ENCODE results near the gene ZFP36L1. TPM values are rescaled to one million over a fixed set of nuclear protein-coding genes. Genes with fewer than 3 reads are reported as not detected.

The ZFP36L1 gene, protein sequence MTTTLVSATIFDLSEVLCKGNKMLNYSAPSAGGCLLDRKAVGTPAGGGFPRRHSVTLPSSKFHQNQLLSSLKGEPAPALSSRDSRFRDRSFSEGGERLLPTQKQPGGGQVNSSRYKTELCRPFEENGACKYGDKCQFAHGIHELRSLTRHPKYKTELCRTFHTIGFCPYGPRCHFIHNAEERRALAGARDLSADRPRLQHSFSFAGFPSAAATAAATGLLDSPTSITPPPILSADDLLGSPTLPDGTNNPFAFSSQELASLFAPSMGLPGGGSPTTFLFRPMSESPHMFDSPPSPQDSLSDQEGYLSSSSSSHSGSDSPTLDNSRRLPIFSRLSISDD
- 214 TPM for polyA plus RNA-seq (2013, experiment 1 of 2; ENCODE audit: insufficient read length)
- 219 TPM for polyA plus RNA-seq (2013, experiment 2 of 2; ENCODE audit: insufficient read length)

DNA sequence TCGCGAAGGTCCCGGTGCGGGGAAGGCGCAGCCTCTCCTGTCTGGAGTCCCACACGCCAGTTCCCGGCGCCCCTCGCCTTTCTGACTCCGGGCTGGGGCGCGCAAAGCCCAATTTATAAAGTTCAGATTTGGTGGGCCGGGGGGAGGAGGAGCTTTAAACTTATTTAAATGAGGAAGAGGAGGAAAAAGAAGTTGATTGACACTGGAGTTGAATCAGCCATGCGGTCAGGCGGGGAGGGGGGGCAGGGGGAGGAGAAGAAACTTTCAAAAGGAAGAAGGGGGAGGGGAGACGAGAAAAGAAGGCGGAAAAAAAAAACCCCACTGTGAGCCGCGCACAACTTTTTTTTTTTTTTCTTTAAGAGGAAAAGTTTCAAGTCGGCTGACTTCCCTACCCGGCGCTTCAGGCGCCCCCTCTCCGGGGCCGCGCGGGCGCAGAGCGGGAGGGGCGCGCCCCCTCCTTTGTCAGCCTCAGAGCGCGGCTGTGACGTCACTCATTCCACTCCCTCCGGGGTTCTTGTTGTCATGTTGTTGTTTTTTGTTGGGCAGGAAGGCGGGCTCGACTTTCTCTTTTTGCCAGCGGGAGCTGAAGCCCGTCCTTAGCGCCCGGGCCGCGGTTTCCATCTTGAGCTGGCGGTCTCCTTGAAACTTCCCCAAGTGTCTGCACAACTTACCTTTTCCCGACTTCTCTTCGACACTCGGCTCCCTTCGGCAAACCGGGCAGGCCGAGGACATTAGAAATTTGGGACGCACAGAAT lies at the start of gene ZFP36L1:
ZFP36L1 (minus strand) TSS at position 89 of the 755 bp plus-strand sequence. CDS start 129 bp downstream, outside the sequence.
- DNase-seq: peak; percentile 98

DNA sequence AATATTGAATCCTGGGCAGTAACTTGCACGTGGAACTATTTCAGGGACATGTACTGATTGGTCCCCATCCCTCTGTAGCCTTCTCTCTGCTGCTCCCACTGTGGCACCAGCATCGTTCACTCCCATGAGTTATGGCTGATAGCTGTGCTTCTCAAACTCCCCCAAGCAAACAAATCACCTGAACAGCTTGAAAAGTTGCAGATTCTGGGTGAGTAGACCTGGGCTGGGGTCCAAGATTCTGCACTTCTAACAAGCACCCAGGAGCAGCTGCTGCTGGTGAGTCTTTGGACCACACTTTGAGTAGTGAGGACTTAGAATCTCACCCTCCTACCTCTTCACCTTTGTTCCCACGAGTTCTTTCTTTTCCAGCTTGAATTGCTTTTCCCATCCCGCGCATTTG lies 49.4 kb upstream of the ZFP36L1 start:
- no peak for DNase-seq

DNA sequence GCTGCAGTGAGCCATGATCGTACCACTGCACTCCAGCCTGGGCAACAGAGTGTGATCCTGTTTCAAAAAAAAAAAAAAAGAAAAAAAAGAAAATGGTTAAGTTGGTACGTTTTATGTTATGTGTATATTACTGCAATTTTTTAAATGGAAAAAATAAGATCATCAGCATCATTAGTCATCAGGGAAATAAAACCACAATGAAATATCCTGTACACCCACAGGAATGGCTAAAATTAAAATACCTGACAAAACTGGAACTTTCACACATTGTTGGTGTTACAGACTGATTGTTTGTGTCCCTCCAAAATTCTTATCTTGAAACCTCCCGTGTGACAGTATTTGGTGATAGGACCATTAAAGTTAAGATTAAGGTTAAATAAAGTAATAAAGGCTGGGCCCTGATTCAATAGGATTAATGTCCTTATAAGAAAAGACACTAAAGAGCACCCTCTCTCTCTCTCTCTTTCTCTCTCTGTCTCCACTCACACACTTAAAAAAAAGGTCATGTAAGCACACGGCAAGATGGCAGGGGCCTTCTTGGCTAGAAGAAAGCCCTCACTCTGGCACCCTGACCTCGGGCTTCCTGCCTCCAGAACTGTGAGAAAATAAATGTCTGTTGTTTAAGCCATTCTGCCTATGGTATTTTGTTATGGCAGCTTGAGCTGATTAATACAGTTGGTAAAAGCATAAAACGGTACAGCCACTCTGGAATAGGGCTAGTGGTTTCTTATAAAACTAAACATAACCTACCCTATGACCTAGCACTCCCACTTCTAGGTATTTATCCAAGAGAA lies 48.3 kb upstream of the ZFP36L1 start:
- peak; percentile 44 for DNase-seq

DNA sequence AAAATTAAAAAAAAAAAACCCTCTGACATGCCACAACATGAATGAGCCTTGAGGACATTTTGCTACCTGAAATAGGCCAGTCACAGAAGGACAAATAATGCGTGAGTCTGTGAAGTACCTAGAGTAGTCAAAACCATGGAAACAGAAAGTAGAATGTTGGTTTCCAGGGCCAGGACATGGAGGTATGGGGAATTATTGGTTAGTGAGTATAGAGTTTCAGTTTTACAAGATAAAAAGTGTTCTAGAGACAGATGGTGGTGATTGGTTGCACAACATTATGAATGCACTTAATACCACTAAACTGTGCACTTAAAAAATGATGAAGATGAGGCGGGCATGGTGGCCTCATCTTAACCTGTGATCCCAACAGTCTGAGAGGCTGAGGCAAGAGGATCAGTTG lies 47.6 kb upstream of the ZFP36L1 start:
- no peak for DNase-seq

DNA sequence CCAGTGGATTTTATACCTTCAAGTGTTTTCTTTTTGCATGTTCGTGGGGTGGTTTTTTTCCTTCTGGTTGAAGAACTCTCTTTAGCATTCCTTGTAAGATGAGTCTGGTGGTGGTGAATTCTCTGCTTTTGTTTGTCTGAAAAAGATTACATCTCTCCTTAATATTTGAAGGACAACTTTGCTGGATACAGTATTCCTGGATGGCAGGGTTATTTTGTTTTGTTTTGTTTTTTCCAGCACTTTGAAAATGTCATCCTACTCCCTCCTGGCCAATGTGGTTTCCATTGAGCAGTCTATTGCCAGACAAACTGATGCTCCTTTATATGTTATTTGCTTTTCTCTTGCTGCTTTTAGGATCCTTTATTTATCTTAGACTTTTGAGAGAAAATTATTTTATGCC lies 43.2 kb upstream of the ZFP36L1 start:
- DNase-seq: no peak

DNA sequence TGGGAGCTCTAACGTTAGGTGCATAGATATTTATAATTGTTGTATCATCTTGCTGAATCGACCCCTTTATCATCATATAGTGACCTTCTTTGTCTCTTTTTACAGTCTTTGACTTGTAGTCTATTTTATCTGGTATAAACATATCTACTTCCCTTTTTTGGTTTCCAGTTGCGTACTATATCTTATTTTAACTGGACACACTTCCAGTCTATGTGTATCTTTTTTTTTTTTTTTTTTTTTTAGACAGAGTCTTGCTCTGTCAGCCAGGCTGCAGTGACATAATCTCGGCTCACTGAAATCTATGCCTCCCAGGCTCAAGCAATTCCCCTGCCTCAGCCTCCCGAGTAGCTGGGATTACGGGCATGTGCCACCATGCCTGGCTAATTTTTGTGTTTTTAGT lies 41.9 kb upstream of the ZFP36L1 start:
- DNase-seq: no peak

DNA sequence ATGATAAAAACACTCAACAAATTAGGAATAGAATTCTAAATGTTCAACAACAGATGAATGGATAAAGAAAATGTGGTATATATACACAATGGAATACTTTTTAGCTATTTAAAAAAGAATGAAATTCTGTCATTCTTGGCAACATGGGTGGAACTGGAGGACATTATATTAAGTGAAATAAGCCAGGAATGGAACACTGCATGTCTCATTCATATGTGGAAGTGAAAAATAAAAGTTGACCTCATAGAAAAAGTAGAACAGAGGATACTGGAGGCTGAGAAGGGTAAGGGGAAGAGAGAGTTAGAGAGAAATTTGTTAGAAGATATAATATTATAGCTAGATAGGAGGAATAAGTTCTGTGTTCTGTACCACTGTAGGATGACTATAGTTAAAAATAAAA lies 35.8 kb upstream of the ZFP36L1 start:
- no peak for DNase-seq

DNA sequence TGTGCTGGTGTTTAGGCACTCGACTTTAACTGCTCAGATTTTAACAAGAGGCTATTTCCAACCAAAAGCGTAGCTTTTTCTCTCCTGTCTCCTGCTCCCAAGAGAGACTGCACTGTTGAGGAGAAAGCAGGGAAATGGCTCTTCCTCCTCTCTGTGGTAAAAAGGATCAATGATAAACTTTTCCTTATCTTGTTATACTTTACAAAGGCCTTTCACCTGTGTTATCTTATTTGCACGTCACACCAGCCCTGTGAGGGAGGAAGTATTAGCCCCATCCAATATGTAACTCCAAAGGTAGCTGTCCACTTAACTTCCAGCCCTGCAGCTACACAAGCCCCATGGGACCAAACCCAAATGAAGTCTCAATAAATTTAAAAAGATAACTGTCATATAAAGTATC lies 32.9 kb upstream of the ZFP36L1 start:
- no peak for DNase-seq

DNA sequence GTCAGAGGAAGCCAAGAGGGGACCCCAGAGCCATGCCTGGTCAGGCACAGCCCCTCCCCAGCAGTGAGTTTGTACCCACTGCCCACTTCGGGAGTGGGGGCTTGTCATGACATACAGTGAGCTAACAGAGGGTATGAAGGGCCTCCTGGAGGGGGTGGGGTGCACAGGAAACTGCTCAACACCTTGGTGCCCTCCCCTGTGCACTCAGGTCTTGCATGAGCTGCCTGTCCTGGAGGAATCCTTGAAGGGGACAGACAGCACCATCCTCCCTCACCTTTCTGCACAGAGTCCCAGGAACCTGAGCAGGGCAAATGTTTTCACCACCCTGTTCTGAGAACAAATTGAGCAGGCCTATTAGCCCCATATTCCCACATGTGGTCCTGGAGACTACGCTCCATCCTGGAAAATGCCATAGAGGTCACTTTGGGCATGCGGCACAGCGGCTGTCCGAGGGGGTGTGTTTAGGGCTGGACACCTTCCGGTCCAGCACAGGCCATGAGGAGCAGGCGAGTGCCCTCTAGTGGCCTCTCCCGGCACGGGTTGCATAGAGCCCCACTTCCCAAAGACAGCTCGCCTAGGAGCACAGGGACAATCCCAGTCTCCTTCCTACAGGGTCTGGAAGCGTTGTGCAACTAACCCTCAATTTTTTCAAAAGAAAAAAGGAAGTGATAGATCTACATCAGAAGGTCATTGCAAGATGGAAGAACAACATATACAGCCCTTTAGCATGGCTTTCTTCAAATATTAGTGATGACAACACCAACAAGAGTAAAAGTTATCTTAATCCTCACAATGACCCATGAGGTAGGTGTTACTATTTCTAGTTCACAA lies 31.9 kb upstream of the ZFP36L1 start:
- DNase-seq: peak; percentile 63

DNA sequence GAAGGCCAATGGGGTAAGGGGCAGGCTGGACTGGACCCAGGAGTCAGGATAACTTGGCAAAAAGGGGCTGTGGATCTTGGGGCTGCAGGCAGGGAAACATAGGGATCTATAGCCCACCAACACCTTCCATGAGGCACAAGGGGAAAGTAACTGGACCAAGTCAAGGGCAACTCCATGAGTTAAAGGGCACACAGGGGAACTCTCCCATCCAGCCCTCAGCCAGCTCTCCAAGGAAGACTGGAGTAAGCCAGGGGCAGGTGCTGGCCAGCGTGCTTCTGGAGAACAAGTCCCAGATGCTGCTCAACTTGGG lies 31.3 kb upstream of the ZFP36L1 start:
- DNase-seq: no peak

DNA sequence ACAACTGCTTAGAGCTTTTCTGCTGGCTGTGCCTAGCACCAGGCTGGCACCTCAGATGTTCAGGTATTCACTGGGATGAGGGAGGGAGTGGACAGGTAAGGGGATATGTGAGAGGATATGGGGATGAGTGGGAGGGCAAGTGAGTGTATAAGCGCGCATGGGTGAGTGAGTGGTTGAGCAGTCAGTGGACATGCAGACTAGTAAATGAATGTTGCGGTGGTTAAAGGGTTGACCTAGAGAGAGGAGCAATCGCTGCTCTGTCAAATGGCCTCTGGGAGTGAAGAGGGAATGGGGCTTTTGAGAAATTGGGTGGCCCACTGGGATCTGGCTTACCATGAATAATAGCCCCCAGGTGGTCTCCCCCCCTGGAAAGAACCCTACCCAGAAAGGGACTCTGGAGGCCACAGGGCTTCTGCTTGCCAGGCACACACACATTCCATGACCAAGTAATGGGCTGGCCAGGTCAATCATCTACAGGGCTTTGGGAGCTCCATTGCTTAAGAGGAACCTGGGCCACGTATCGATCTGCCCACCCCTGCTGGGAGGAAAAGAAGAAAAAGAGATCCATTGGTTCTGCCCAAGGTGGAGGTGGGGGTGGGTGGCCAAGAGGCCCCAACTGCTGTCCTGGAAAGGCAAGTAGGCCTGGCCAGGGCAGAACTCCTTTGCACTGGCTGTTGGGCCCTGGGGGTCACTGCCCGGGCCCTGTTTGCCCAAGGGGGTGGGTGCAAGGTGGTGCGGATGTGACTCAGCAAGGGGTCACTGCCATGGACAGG lies 30.8 kb upstream of the ZFP36L1 start:
- DNase-seq: no peak

DNA sequence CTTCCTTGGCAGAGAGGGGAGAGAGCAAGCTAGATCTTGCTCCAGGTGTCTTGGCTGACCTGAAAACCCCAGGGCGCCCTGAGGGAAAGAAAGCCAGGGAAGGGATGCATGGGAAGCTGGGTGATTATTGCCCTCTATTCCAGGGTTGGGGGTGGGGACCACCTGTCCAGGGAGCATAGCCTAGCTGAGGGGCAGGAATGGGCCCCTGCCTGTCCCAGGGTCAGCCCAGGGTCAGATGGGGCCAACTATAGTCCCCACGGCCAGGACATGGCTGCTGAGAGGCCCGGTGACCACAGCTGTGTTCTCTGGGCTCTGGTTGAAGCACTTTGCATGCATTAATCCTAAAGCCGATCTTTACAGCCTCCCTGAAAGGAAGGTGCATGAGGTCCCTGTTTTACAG lies 30.1 kb upstream of the ZFP36L1 start:
- DNase-seq: no peak

DNA sequence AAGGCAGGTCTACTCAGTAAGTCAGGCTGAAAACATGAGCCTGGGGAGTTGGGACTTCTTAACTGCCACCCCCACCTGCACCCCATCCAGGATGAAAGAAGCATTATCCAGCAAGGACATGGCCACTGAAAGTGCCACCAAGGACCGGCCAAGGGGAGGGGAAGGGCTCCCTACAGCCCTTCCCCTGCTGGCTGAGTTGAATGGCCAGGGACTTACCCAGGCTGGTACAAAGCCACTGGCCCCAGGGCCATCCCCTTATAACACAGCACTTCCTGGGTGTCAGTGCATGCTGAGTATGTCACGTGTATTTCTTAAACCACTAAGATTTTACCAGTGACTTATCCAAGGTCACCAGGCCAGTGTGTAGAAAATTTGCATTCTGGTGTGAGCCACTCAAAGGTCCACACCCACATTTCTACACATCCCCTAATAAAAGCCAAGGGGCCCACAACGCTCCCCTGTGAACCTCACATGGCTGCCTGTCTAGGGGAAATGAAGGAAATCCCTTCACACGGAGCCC lies 29.3 kb upstream of the ZFP36L1 start:
- DNase-seq: no peak

DNA sequence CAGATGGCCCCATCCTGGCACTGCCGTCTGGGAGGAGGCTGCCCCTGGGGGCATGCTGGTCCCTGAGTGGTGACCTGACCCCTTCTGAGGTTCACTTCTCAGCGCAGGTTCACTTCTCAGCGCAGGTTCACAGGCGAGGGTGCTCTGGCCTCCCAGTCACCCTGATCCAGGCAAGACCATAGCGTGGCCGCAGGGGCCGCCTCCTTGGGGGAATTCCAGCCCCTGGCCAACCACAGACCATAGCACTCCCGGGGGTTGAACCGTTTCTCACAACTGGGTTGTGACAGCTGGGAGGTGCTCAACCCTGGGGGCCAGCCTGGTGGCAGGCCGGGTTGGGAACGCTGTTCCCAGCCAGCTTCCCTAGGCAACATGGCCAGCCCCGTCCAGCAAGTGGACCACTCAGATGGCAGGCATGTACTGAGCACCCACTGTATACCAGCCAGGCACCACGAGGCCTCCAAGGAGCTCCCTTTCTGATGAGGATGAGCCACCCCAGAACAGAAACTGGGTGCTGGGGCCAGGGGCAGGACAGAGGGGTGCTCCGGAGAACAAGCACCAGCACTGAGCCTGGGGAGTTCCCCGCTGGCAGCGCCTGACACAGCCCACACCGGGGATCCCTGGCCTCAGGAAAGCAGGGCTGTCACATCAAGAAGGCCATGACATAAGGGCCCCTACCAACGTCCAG lies 28.3 kb upstream of the ZFP36L1 start:
- DNase-seq: no peak

DNA sequence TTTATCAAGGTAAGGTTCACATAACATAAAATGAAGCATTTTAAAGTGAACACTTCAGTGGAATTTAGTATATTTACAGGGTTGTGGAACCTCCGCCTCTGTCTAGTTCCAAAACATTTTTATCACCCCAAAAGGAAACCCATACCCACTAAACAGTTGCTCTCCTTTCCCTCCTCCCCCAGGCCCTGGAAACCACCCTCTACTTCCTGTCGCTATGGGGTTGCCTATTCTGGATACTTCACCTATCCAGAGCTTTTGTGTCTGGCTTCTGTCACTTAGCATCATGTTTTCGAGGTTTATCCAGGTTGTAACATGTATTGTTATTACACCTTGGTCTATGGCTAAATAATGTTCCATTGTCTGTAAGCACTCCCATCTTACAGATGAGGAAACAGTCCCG lies 27.7 kb upstream of the ZFP36L1 start:
- DNase-seq: no peak

DNA sequence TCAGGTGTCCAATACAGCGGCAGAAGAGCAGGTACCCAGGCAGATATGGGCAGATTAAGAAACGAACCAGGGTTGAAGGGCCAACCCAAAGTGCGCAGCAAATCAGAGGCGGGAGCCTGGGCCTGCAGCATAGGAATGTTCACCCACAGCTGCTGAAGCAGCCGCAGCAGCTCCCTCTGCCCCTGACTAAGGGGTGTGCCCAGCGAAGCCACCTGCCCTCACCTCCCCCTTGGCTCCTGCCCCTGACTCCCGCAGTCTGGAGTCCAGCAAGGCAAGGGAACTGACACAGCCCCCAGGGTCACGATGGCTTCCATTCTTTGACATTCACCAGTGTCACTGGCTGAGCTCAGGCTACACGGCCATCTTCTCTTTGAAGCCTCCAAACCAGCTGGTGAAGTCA lies 27.3 kb upstream of the ZFP36L1 start:
- no peak for DNase-seq

DNA sequence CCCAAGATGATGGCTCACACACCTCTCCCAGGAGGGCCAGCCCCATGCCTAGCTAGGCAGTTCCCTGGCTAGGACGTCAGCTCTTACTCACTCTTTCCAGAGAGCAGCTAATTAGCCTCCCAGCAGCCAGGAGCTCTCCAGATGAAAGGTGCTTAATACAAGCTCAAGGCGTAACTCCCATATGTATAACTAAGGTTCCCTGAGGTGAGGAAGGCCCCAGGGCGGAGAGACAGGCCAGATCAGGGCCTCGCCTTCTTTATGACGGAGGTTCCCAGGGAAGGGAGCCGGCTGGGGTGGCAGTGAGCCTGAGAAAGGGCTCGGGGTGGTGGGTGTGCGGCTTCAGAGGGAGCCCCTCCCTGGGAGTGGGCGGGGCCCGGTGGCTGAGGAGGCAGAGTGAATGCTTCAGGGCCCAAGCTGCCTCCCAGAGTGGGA lies 26.4 kb upstream of the ZFP36L1 start:
- peak; percentile 59 for DNase-seq

DNA sequence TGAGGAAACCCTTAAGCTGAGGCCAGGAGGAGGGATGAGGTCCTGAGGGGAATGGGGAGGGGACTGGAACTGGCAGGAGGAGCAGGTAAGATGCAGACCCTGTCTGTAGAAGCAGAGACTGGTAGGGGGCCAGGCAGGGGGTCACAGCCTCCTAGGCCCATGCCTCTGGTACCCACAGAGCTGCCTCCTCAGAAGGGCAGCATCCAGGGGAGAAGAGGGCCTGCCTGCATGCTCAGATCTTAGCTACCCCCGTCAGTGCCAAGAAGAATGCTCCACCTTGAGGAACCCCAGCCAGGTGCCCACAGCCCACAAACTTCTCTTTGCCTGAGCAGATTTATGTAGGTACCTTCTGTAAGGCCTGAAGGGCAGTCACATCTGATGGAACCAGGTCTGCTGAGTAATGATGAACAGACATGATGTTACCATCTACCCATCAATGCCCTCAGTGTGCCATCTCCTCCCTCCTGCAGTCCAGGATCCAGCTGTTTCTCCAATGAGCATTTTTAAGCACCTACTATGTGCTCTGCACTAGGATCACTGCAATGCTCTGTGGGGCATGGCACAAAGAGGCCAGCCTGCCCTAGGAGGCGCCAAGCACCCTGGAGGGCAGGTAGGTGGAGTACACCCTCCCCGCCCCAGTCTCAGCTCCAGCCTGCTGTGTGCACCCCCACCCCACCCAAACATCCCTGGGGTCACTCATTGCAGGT lies 24.8 kb upstream of the ZFP36L1 start:
- no peak for DNase-seq

DNA sequence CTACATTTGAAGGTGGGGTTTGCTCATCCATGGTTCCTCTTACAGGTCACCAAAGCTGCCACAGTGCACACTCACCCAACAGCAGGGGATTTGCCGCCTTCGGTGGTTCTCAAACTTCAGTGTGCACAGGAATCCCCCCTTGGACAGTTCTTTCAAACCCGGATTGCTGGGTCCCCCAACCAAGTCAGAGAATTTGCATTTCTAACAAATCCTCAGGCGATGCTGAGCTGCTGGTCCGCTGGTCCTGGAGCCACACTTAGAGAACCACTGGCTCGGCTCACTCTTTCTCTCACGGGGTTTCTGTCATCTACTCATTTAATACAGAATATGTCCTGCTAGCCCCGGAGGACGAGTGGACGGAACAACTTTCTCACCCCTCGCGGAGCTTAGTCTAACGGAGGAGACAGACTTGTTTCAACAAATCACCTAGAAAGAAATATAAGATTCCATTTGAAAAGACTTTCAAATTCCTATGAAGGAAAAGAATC lies 24.1 kb upstream of the ZFP36L1 start:
- DNase-seq: no peak

Measured in fibroblast of skin of abdomen (primary cell).